GM12873 (cell line): ENCODE results near the gene TUBB3.

ENCODE experiments used
- CTCF ChIP-seq: IDR thresholded peaks from 2 replicates; pipeline ENCODE4 v1.5.1; 2012; ENCODE audit warnings: low read depth, mild to moderate bottlenecking, moderate library complexity, low read length, control low read depth; ENCODE audit not compliant: insufficient read depth; ENCODE audit errors: missing control alignments

TUBB3 gene

DNA sequence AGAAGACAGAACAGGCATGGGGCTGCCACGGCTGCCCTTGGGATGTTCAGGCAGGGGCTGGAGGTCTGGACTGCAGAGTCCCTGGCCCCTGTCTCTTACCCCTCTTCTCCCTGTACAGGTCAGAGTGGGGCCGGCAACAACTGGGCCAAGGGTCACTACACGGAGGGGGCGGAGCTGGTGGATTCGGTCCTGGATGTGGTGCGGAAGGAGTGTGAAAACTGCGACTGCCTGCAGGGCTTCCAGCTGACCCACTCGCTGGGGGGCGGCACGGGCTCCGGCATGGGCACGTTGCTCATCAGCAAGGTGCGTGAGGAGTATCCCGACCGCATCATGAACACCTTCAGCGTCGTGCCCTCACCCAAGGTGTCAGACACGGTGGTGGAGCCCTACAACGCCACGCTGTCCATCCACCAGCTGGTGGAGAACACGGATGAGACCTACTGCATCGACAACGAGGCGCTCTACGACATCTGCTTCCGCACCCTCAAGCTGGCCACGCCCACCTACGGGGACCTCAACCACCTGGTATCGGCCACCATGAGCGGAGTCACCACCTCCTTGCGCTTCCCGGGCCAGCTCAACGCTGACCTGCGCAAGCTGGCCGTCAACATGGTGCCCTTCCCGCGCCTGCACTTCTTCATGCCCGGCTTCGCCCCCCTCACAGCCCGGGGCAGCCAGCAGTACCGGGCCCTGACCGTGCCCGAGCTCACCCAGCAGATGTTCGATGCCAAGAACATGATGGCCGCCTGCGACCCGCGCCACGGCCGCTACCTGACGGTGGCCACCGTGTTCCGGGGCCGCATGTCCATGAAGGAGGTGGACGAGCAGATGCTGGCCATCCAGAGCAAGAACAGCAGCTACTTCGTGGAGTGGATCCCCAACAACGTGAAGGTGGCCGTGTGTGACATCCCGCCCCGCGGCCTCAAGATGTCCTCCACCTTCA, 11.7 kb downstream of the TUBB3 start:
- TF ChIP-seq CTCF: no peak

GRCh38 chr16:89936034-89936433, 12.9 kb downstream of the TUBB3 start:
- no peak for TF ChIP-seq CTCF

- TF ChIP-seq CTCF: no peak
Measured at GRCh38 chr16:89936508-89936907, 13.4 kb downstream of the TUBB3 start.

- no peak for TF ChIP-seq CTCF
Measured at GRCh38 chr16:89936981-89937380, 13.8 kb downstream of the TUBB3 start.

GRCh38 chr16:89938175-89938885, 15.2 kb downstream of the TUBB3 start:
- TF ChIP-seq CTCF: no peak

DNA sequence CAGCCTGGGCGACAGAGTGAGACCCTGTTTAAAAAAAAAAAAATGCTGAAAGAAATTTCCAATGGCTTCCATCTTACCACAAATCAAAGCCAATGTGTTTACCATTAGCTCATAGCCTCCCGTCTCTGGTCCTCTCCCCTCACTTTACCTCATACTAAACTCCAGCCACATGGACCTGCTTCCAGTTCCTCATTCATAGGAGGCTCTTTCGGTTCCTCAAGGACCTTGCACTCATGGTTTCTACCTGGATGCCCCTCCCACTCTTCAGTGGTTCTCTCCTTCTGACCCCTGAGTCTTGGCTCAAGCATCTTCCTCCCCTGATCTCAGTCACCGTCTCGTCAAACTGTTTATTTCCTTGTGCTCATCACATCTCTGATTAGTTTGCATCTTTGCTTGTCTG, 21.6 kb downstream of the TUBB3 start:
- TF ChIP-seq CTCF: no peak

GRCh38 chr16:89945654-89946053, 22.5 kb downstream of the TUBB3 start:
- peak; percentile 7 for TF ChIP-seq CTCF
